HG03159 (cell line): ENCODE results near the gene SGK1.
A peak's percentile ranks its signal among the peaks of the same experiment; 100 is the strongest.
"Not testable (repeated sequence)": the region's sequence is repeated elsewhere in the genome, so short reads cannot be mapped to it uniquely, and the experiment has no call there.

ENCODE experiments used
- ATAC-seq: cut with Tn5 transposase; IDR thresholded peaks from one replicate; pipeline ENCODE4 v1.9.1; 2021; ENCODE audit warnings: mild to moderate bottlenecking, moderate library complexity; ENCODE audit not compliant: unreplicated experiment

The SGK1 gene

GRCh38 chr6:134195164-134195906, 122.6 kb downstream of the SGK1 start:
- ATAC-seq, result no peak

GRCh38 chr6:134193536-134194498, 124.1 kb downstream of the SGK1 start:
- no peak for ATAC-seq

- not testable (repeated sequence) for ATAC-seq
Observed at GRCh38 chr6:134192609-134193008, 125.3 kb downstream of the SGK1 start.

- no peak for ATAC-seq
Observed at GRCh38 chr6:134190883-134191282, 127.0 kb downstream of the SGK1 start.

GRCh38 chr6:134187751-134188150, 130.2 kb downstream of the SGK1 start:
- no peak for ATAC-seq

GRCh38 chr6:134187154-134187553, 130.8 kb downstream of the SGK1 start:
- no peak for ATAC-seq

- no peak for ATAC-seq
Observed at GRCh38 chr6:134186355-134186754, 131.6 kb downstream of the SGK1 start.

- no peak for ATAC-seq
Observed at GRCh38 chr6:134185277-134185676, 132.6 kb downstream of the SGK1 start.

- ATAC-seq, result no peak
Observed at GRCh38 chr6:134183844-134184243, 134.1 kb downstream of the SGK1 start.

GRCh38 chr6:134182528-134182927, 135.4 kb downstream of the SGK1 start:
- no peak for ATAC-seq

- not testable (repeated sequence) for ATAC-seq
Observed at GRCh38 chr6:134181726-134182125, 136.2 kb downstream of the SGK1 start.

GRCh38 chr6:134181251-134181650, 136.7 kb downstream of the SGK1 start:
- ATAC-seq, result not testable (repeated sequence)

- ATAC-seq, result not testable (repeated sequence)
Observed at GRCh38 chr6:134180540-134180939, 137.4 kb downstream of the SGK1 start.

- no peak for ATAC-seq
Observed at GRCh38 chr6:134178161-134179044, 139.5 kb downstream of the SGK1 start.

- no peak for ATAC-seq
Observed at GRCh38 chr6:134177753-134178160, 140.2 kb downstream of the SGK1 start.

- ATAC-seq, result no peak
Observed at GRCh38 chr6:134177236-134177635, 140.7 kb downstream of the SGK1 start.

GRCh38 chr6:134176264-134176975, 141.5 kb downstream of the SGK1 start:
- no peak for ATAC-seq

GRCh38 chr6:134175532-134176263, 142.2 kb downstream of the SGK1 start:
- peak; percentile 11 for ATAC-seq
